HG03103 (cell line): ENCODE measurements around the gene PHACTR1.

ENCODE experiments used
- ATAC-seq: cut with Tn5 transposase; IDR thresholded peaks from one replicate; pipeline ENCODE4 v1.9.1; 2021; ENCODE audit warnings: low read depth; ENCODE audit not compliant: unreplicated experiment

PHACTR1 gene

GRCh38 chr6:13290335-13290734 is 573.8 kb downstream of the PHACTR1 start:
- no peak for ATAC-seq

- no peak for ATAC-seq
Observed at GRCh38 chr6:13292774-13293173, 576.2 kb downstream of the PHACTR1 start.

- ATAC-seq = no peak
Observed at GRCh38 chr6:13294499-13295069, 578.0 kb downstream of the PHACTR1 start.

- ATAC-seq = no peak
Observed at GRCh38 chr6:13295576-13295975, 579.0 kb downstream of the PHACTR1 start.

- ATAC-seq = peak; percentile 63
Observed at GRCh38 chr6:13296536-13296997, 580.0 kb downstream of the PHACTR1 start.

GRCh38 chr6:13297391-13297790 is 580.8 kb downstream of the PHACTR1 start:
- no peak for ATAC-seq

GRCh38 chr6:13298446-13298845 is 581.9 kb downstream of the PHACTR1 start:
- no peak for ATAC-seq

- ATAC-seq = no peak
Observed at GRCh38 chr6:13299403-13299821, 582.8 kb downstream of the PHACTR1 start.

GRCh38 chr6:13299918-13300317 is 583.4 kb downstream of the PHACTR1 start:
- no peak for ATAC-seq

GRCh38 chr6:13300643-13301590 is 584.4 kb downstream of the PHACTR1 start:
- ATAC-seq = no peak

- no peak for ATAC-seq
Observed at GRCh38 chr6:13302291-13302690, 585.7 kb downstream of the PHACTR1 start.

GRCh38 chr6:13302751-13303667 is 586.4 kb downstream of the PHACTR1 start:
- ATAC-seq = peak; percentile 67

- ATAC-seq = peak; percentile 52
Observed at GRCh38 chr6:13303668-13304017, 587.1 kb downstream of the PHACTR1 start.

GRCh38 chr6:13304101-13304500 is 587.5 kb downstream of the PHACTR1 start:
- ATAC-seq = no peak

- peak; percentile 38 for ATAC-seq
Observed at GRCh38 chr6:13304580-13305260, 588.2 kb downstream of the PHACTR1 start.

GRCh38 chr6:13305288-13305687 is 588.7 kb downstream of the PHACTR1 start:
- ATAC-seq = no peak

GRCh38 chr6:13305791-13306190 is 589.2 kb downstream of the PHACTR1 start:
- no peak for ATAC-seq

- no peak for ATAC-seq
Observed at GRCh38 chr6:13307508-13307995, 591.0 kb downstream of the PHACTR1 start.

GRCh38 chr6:13308332-13308731 is 591.8 kb downstream of the PHACTR1 start:
- ATAC-seq = no peak

- no peak for ATAC-seq
Observed at GRCh38 chr6:13311155-13311554, 594.6 kb downstream of the PHACTR1 start.
